ENCODE data around the gene TRIM37. TPM values are rescaled to one million over a fixed set of nuclear protein-coding genes. Genes with fewer than 3 reads are reported as not detected.

The TRIM37 gene
- total RNA-seq, 1 donor from 2014 or later, result 35.6 TPM

DNA sequence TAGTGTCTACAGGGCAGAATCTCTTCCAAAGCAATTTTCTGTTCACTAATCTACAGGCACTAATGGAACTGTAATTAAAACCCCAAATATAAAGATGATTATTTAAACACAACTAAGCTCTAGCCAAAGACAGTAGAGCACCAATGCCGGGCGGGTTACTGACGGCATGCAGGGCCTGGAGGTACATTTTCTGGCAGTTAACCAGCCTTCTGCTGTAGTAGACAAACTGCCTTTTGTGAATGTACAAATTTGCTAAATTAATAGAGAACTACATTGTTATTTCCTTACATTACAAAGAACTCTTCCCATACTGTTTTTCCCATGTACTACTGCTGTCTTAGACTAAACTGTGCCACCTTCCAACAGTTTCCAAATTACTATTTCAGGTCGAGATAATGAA is 107.8 kb downstream of the TRIM37 start:
- Mint-ChIP-seq H3K9me3 (ENCODE audit: unreplicated experiment) (peaks cover 2% of the 10 kb centered on the region), H3K27me3 (ENCODE audit: unreplicated experiment) (no peaks in the 10 kb centered on the region), H3K4me1 (ENCODE audit: low read depth, unreplicated experiment) (no peaks in the 10 kb centered on the region), H3K36me3 (ENCODE audit: unreplicated experiment) (no peaks in the 10 kb centered on the region), H3K4me3 (ENCODE audit: unreplicated experiment) (no peak overlapping the region), H3K27ac (ENCODE audit: unreplicated experiment) (no peak overlapping the region)
- TF ChIP-seq, protein P1, sequence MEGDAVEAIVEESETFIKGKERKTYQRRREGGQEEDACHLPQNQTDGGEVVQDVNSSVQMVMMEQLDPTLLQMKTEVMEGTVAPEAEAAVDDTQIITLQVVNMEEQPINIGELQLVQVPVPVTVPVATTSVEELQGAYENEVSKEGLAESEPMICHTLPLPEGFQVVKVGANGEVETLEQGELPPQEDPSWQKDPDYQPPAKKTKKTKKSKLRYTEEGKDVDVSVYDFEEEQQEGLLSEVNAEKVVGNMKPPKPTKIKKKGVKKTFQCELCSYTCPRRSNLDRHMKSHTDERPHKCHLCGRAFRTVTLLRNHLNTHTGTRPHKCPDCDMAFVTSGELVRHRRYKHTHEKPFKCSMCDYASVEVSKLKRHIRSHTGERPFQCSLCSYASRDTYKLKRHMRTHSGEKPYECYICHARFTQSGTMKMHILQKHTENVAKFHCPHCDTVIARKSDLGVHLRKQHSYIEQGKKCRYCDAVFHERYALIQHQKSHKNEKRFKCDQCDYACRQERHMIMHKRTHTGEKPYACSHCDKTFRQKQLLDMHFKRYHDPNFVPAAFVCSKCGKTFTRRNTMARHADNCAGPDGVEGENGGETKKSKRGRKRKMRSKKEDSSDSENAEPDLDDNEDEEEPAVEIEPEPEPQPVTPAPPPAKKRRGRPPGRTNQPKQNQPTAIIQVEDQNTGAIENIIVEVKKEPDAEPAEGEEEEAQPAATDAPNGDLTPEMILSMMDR (IDR thresholded peaks at IDR 0.05; ENCODE audit: partially characterized antibody, unreplicated experiment), result no peak
- DNase-seq, result no peak

DNA sequence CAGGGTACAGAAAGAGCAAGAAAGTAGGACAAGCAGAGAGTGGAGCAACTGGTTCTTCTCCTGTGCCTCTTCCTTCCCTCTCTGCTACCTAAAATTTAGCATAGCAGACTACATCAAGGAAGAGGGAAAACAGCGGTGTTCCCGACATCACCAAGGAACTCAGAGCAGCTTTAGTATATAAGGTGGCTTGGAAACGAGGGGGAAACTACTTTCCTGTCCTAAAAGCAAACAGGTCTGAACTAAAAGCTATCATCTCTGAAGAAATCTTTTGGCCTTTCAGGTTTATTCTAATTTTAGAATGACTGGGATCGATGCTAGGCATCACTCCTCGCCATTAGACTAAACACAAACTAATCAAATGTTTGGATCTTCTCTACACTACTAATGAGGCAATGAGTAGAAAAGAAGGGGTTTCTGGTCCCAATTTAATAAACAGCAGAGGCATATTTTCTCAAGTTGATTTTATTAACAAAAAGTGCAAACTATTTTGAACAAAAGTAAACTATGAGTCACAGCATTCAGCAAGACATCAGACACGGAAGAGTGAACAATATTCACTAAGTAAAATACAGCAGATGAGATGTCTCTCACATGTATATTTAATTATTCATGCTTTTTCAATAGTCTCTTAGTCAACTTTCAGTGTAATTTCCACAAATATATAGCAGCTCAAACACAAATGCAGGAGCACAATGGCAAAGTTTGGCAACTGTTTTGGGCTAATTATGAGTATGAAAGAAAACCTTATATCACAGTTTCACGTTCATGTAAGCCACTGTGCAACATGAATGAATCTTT is 108.7 kb downstream of the TRIM37 start:
- peaks cover 2% of the 10 kb centered on the region for H3K9me3 Mint-ChIP-seq (ENCODE audit: unreplicated experiment)
- no peak for DNase-seq
- H3K36me3 Mint-ChIP-seq (ENCODE audit: unreplicated experiment), result no peaks in the 10 kb centered on the region
- no peaks in the 10 kb centered on the region for H3K27me3 Mint-ChIP-seq (ENCODE audit: unreplicated experiment)
- H3K4me3 Mint-ChIP-seq (ENCODE audit: unreplicated experiment), result no peak overlapping the region
- TF ChIP-seq, protein P1 (IDR thresholded peaks at IDR 0.05; ENCODE audit: partially characterized antibody, unreplicated experiment), result no peak
- no peaks in the 10 kb centered on the region for H3K4me1 Mint-ChIP-seq (ENCODE audit: low read depth, unreplicated experiment)
- H3K27ac Mint-ChIP-seq (ENCODE audit: unreplicated experiment), result no peak overlapping the region

DNA sequence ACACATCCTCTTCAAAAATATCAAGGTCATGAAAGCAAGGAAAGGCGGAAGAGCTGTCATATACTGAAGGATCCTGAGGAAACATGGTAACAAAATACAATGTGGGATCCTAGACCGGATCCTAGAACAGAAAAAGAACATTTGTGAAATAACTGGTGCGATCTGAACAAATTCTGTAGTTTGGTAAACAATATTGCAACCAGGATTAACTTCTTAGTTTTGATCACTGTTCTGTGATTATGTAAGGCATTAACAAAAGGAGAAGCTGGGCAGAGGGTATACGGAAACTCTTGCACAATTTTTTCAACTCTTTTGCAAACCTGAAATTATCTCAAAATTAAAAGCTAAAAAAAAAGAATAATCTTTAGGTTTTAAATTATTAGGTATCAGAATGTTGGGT is 109.7 kb downstream of the TRIM37 start:
- H3K36me3 Mint-ChIP-seq (ENCODE audit: unreplicated experiment), result no peaks in the 10 kb centered on the region
- DNase-seq, result no peak
- TF ChIP-seq, protein P1 (IDR thresholded peaks at IDR 0.05; ENCODE audit: partially characterized antibody, unreplicated experiment), result no peak
- H3K27me3 Mint-ChIP-seq (ENCODE audit: unreplicated experiment), result no peaks in the 10 kb centered on the region
- no peak overlapping the region for H3K4me3 Mint-ChIP-seq (ENCODE audit: unreplicated experiment)
- no peaks in the 10 kb centered on the region for H3K4me1 Mint-ChIP-seq (ENCODE audit: low read depth, unreplicated experiment)
- H3K27ac Mint-ChIP-seq (ENCODE audit: unreplicated experiment), result no peak overlapping the region
- peaks cover 2% of the 10 kb centered on the region for H3K9me3 Mint-ChIP-seq (ENCODE audit: unreplicated experiment)

DNA sequence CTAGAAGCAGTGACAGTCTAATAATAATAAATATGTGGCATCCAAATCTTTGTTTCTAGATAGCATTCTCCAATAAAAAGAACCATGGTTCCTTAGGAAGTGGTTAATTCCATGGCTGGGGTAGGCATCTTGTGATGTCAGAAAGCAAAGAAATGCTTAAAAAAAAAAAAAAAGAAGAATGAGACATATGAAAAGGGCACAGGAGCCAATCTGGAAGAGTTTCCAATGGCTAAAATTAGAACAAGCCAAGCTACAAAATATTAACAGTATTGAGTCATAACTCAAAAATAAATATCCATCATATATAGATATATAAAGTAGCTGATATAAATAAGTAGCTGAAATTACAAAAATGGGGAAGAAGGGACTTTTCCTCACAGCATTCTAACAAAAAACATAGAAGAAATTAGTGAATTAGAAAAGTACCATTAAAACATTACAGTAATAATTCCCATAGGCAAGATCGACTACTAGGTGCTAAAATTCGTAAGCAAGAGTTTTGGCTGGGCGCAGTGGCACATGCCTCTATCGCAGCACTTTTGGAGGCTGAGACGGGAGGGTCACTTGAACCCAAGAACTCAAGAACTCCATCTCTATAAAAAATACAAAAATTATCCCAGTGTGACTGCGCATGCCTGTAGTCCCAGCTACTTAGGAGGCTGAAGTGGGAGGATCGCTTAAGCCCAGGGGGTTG is 111.3 kb downstream of the TRIM37 start:
- H3K27me3 Mint-ChIP-seq (ENCODE audit: unreplicated experiment), result no peaks in the 10 kb centered on the region
- H3K4me1 Mint-ChIP-seq (ENCODE audit: low read depth, unreplicated experiment), result no peaks in the 10 kb centered on the region
- H3K27ac Mint-ChIP-seq (ENCODE audit: unreplicated experiment), result no peak overlapping the region
- H3K4me3 Mint-ChIP-seq (ENCODE audit: unreplicated experiment), result no peak overlapping the region
- no peaks in the 10 kb centered on the region for H3K36me3 Mint-ChIP-seq (ENCODE audit: unreplicated experiment)
- TF ChIP-seq, protein P1 (IDR thresholded peaks at IDR 0.05; ENCODE audit: partially characterized antibody, unreplicated experiment), result no peak
- no peak for DNase-seq
- peaks cover 2% of the 10 kb centered on the region for H3K9me3 Mint-ChIP-seq (ENCODE audit: unreplicated experiment)

DNA sequence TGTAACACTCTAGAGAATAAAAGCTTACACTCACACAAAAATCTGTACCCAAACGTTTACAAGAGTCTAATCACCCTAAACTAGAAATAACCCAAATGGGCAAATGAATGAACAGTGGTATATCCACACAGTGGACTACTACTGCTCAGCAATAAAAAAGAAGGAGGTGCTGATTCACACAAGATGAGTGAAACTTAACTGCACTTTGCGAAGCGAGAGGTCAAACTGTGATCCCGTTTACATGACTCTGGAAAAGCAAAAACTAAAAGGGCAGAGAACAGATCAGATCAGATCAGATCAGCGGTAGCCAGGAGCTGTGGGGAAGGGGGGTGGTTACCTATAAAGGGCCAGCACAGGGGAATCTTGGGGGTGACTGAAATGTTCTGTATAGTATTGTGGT is 113.4 kb downstream of the TRIM37 start:
- H3K27me3 Mint-ChIP-seq (ENCODE audit: unreplicated experiment), result no peaks in the 10 kb centered on the region
- no peak for DNase-seq
- peaks cover 2% of the 10 kb centered on the region for H3K4me1 Mint-ChIP-seq (ENCODE audit: low read depth, unreplicated experiment)
- H3K36me3 Mint-ChIP-seq (ENCODE audit: unreplicated experiment), result no peaks in the 10 kb centered on the region
- no peak overlapping the region for H3K4me3 Mint-ChIP-seq (ENCODE audit: unreplicated experiment)
- peaks cover 4% of the 10 kb centered on the region for H3K9me3 Mint-ChIP-seq (ENCODE audit: unreplicated experiment)
- no peak overlapping the region for H3K27ac Mint-ChIP-seq (ENCODE audit: unreplicated experiment)
- TF ChIP-seq, protein P1 (IDR thresholded peaks at IDR 0.05; ENCODE audit: partially characterized antibody, unreplicated experiment), result no peak

Measured in glutamatergic neuron (in vitro differentiated cells).